Measurements from ENCODE around the gene TMEM97.
A peak's percentile ranks its signal among the peaks of the same experiment; 100 is the strongest.
"Not testable (repeated sequence)": the region's sequence is repeated elsewhere in the genome, so short reads cannot be mapped to it uniquely, and the experiment has no call there.

The TMEM97 gene

GRCh38 chr17:28338769-28339212 is 19.8 kb downstream of the TMEM97 start:
- DNase-seq: not testable (repeated sequence)

- no peak for DNase-seq
Observed at GRCh38 chr17:28339431-28339830, 20.4 kb downstream of the TMEM97 start.

- DNase-seq: no peak
Observed at GRCh38 chr17:28340374-28340773, 21.4 kb downstream of the TMEM97 start.

GRCh38 chr17:28341516-28341915 is 22.5 kb downstream of the TMEM97 start:
- DNase-seq: no peak

- DNase-seq: no peak
Observed at GRCh38 chr17:28342313-28342712, 23.3 kb downstream of the TMEM97 start.

GRCh38 chr17:28343491-28343932 is 24.5 kb downstream of the TMEM97 start:
- no peak for DNase-seq

GRCh38 chr17:28344011-28344410 is 25.0 kb downstream of the TMEM97 start:
- DNase-seq: no peak

GRCh38 chr17:28344435-28344901 is 25.5 kb downstream of the TMEM97 start:
- no peak for DNase-seq

GRCh38 chr17:28345419-28346198 is 26.6 kb downstream of the TMEM97 start:
- no peak for DNase-seq

- DNase-seq: no peak
Observed at GRCh38 chr17:28346199-28346580, 27.2 kb downstream of the TMEM97 start.

- DNase-seq: no peak
Observed at GRCh38 chr17:28346746-28347246, 27.8 kb downstream of the TMEM97 start.

GRCh38 chr17:28347261-28347891 is 28.4 kb downstream of the TMEM97 start:
- DNase-seq: no peak

- no peak for DNase-seq
Observed at GRCh38 chr17:28348979-28349378, 30.0 kb downstream of the TMEM97 start.

GRCh38 chr17:28350271-28350670 is 31.3 kb downstream of the TMEM97 start:
- no peak for DNase-seq

GRCh38 chr17:28357061-28357900 is 38.3 kb downstream of the TMEM97 start, which contains the start of gene POLDIP2:
Gene POLDIP2 (minus strand): TSS chr17:28357527. CDS start chr17:28357448, 79 bp downstream.
- peak; percentile 96 for DNase-seq

GRCh38 chr17:28357901-28358197 is 38.8 kb downstream of the TMEM97 start:
- no peak for DNase-seq

- no peak for DNase-seq
Observed at GRCh38 chr17:28363186-28363585, 44.2 kb downstream of the TMEM97 start.

- DNase-seq: no peak
Observed at GRCh38 chr17:28363776-28364650, 45.0 kb downstream of the TMEM97 start.

GRCh38 chr17:28364665-28365363 is 45.8 kb downstream of the TMEM97 start, which contains the start of gene SEBOX:
Gene SEBOX (minus strand): TSS chr17:28365199. CDS start chr17:28365151, 48 bp downstream.
- DNase-seq: no peak

- DNase-seq: no peak
Observed at GRCh38 chr17:28365487-28365886, 46.5 kb downstream of the TMEM97 start.

GRCh38 chr17:28366605-28367004 is 47.6 kb downstream of the TMEM97 start:
- no peak for DNase-seq
